Epithelial cell of esophagus (primary cell): Measurements from ENCODE around the gene KCNT2.

ENCODE experiments used
- DNase-seq: peaks from one replicate; pipeline ENCODE4 v3.0.0; 2010; ENCODE audit warnings: low read depth
- H3K4me3 ChIP-seq: 2 replicates; pipeline ENCODE4 v1.5.1; 2011; ENCODE audit warnings: mild to moderate bottlenecking, low read length, control low read depth
- TF ChIP-seq, protein P1 (sequence below): IDR thresholded peaks from 2 replicates; pipeline ENCODE4 v1.5.1; 2011; ENCODE audit warnings: low read depth, mild to moderate bottlenecking, low read length, control low read depth, inconsistent platforms; ENCODE audit not compliant: insufficient read depth; ENCODE audit errors: missing control alignments

The KCNT2 gene

DNA sequence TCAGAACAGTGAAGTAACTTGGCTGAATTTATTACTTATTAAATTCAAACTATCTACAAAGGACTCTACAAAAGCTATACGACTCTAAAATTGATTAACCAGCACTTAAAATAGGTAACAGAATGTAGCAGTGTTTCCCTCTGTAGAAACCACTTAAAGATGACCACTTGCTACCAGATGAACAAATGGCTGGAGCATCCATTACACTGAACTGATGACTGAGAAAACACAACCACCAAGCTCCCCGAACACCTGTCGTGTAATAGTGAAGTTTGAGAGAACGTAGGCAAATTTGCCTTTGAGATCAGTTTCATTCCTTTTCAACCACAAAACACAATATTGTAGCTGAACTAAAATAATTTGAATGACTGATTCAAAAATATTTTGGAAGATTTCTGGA, 226.7 kb downstream of the KCNT2 start:
- no peak for DNase-seq
- TF ChIP-seq, protein P1, sequence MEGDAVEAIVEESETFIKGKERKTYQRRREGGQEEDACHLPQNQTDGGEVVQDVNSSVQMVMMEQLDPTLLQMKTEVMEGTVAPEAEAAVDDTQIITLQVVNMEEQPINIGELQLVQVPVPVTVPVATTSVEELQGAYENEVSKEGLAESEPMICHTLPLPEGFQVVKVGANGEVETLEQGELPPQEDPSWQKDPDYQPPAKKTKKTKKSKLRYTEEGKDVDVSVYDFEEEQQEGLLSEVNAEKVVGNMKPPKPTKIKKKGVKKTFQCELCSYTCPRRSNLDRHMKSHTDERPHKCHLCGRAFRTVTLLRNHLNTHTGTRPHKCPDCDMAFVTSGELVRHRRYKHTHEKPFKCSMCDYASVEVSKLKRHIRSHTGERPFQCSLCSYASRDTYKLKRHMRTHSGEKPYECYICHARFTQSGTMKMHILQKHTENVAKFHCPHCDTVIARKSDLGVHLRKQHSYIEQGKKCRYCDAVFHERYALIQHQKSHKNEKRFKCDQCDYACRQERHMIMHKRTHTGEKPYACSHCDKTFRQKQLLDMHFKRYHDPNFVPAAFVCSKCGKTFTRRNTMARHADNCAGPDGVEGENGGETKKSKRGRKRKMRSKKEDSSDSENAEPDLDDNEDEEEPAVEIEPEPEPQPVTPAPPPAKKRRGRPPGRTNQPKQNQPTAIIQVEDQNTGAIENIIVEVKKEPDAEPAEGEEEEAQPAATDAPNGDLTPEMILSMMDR = no peak
- no peak overlapping the region for H3K4me3 ChIP-seq

- TF ChIP-seq, protein P1 = no peak
- DNase-seq = no peak
- no peak overlapping the region for H3K4me3 ChIP-seq
Measured at GRCh38 chr1:196380316-196380715, 227.9 kb downstream of the KCNT2 start.

GRCh38 chr1:196377811-196378210, 230.4 kb downstream of the KCNT2 start:
- peak; percentile 40 for DNase-seq
- H3K4me3 ChIP-seq = no peak overlapping the region
- TF ChIP-seq, protein P1 = no peak

DNA sequence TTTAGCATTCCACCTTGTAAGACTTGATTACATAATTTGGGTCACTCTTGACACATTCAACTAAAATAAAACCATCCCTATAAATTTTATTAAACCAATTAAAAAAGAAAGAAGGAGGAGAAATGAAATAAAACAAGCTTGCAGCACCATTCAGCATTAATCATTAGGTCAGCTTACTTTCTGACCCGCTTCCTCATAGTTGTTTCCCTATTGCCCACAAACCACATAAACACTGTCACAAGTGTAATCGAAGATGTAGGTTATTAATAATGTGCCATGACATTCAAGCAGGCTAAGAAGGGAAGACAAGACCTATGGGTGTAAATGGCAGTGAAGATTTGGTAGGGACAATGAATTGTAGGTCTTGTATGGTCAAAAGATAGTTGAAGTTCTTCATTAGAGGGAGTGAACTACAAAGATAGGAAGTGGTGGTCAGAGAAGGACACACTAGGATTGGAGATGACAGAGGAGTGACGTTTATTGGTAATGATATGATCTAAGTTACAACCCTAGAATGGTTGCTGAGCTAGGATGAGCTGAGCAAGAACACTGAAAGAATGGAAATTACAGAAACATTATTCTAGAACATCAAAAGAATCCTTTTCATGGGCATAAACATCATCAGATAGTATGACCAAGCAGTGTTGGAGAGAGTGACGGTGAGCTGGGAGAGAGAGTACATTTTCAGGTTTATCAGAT, 231.5 kb downstream of the KCNT2 start:
- no peak for DNase-seq
- TF ChIP-seq, protein P1 = no peak
- H3K4me3 ChIP-seq = no peak overlapping the region

DNA sequence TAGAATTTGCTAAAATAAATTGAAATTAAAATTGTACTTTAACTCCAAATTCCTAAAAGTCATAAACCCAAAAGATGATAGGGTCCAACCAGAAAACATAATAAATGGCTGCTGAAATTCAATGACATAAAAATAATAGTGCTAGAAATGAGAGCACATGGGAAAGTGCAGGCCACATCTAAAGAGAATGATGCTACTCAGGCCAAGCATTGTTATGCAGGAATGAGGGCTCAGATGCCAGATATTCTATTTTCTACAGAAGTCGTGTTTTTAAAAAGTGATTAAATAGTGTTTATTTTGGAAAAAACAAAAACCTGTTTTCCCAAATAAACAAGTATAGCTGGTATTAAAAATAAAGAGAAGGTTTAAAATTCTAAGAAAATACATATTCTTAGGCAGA, 234.4 kb downstream of the KCNT2 start:
- H3K4me3 ChIP-seq = no peak overlapping the region
- TF ChIP-seq, protein P1 = no peak
- no peak for DNase-seq

GRCh38 chr1:196372896-196373536, 235.2 kb downstream of the KCNT2 start:
- H3K4me3 ChIP-seq = no peak overlapping the region
- TF ChIP-seq, protein P1 = peak; percentile 38
- DNase-seq = peak; percentile 57
